Loucy (cell line): ENCODE results near the gene TRIM58.

Source experiments
- CTCF ChIP-seq: fragments of 200-600 bp; sonication (generic); conservative IDR thresholded peaks from 2 replicates; pipeline ENCODE4 v1.5.1; 2014; ENCODE audit warnings: mild to moderate bottlenecking, antibody characterized with exemption, low read length
- EZH2phosphoT487 ChIP-seq: fragments of 200-600 bp; IDR thresholded peaks from 2 replicates; pipeline ENCODE4 v1.6.1; 2018; ENCODE audit warnings: antibody characterized with exemption, mild to moderate bottlenecking, moderate library complexity, borderline replicate concordance

GRCh38 chr1:247848346-247848745 is 8.6 kb upstream of the TRIM58 start:
- TF ChIP-seq CTCF, result no peak
- TF ChIP-seq EZH2phosphoT487, result no peak
